HepG2 (cell line): ENCODE measurements around the gene KRT3. TPM values are rescaled to one million over a fixed set of nuclear protein-coding genes. Genes with fewer than 3 reads are reported as not detected.

ENCODE experiments used
- ATAC-seq: fragments of 200-7000 bp; cut with Tn5 transposase; 3 replicates; pipeline ENCODE4 v1.9.1; 2020; ENCODE audit warnings: mild to moderate bottlenecking, moderate library complexity
- BruUV-seq: library from RNA; stranded (reverse); fragments of 400-500 nt; replicated peaks from 2 replicates; lab custom pipeline; 2021; lab: Mats Ljungman, UMichigan
- CTCF ChIA-PET: fragments of 300-600 bp; formaldehyde crosslinking; extraction: SDS; loops from one replicate; lab custom pipeline; 2021; ENCODE audit warnings: low total read pairs, inconsistent platforms, low intra/inter-chr PET ratio; lab: Yijun Ruan, JAX
- POLR2A ChIA-PET: fragments of 350-600 bp; sonication (Branson Sonifier 250); formaldehyde crosslinking; loops from one replicate; lab custom pipeline; 2020; ENCODE audit warnings: antibody characterized with exemption, inconsistent platforms; lab: Yijun Ruan, JAX
- DNase-seq: peaks from one replicate; pipeline ENCODE4 v3.0.0-alpha.2; 2015; ENCODE audit warnings: low spot score
- FAIRE-seq: peaks from 3 replicates; lab custom pipeline; 2011; peaks lifted over from hg19 to GRCh38; lab: Jason Lieb, UNC
- H2AFZ ChIP-seq: one replicate; pipeline ENCODE4 v1.6.1; 2011; ENCODE audit warnings: low read length, inconsistent platforms
- H3K27ac ChIP-seq: fragments of 300-600 bp; 3 replicates; pipeline ENCODE4 v1.8.0; 2011; ENCODE audit warnings: mixed run types, mild to moderate bottlenecking, mixed read lengths, low read length, inconsistent platforms; ENCODE audit not compliant: insufficient read depth; ENCODE audit errors: extremely low read length
- H3K27me3 ChIP-seq, 2 experiments: fragments of 200-600 bp in 1 of 2; 2 replicates in 1 of 2; 3 replicates in 1 of 2; pipeline versions ENCODE4 v1.6.0 to v1.8.0; 2011; ENCODE audit warnings: low read length in 2 of 2, mild to moderate bottlenecking in 2 of 2, moderate library complexity in 2 of 2, inconsistent platforms in 1 of 2; ENCODE audit not compliant: insufficient read depth in 2 of 2, control insufficient read depth in 1 of 2
- H3K36me3 ChIP-seq, 2 experiments: fragments of 200-600 bp in 1 of 2; replicated peaks in 1 of 2; 2 replicates in 1 of 2; 3 replicates in 1 of 2; pipeline versions ENCODE4 v1.5.1 to v1.8.0; 2011; ENCODE audit warnings: low read length in 2 of 2, inconsistent platforms in 1 of 2; ENCODE audit not compliant: insufficient read depth in 2 of 2, control insufficient read depth in 1 of 2
- H3K4me1 ChIP-seq: 2 replicates; pipeline ENCODE4 v1.5.1; 2012; ENCODE audit warnings: low read length, inconsistent platforms; ENCODE audit not compliant: insufficient read depth
- H3K4me2 ChIP-seq: 2 replicates; pipeline ENCODE4 v1.6.0; 2011; ENCODE audit warnings: low read depth, low read length, inconsistent platforms
- H3K4me3 ChIP-seq, 3 experiments: fragments of 200-600 bp in 1 of 3; sonication (generic), shearing (Covaris generic) in 1 of 3; replicated peaks in 1 of 3; 2 replicates each; pipeline ENCODE4 v1.5.1; 2011 to 2016; ENCODE audit warnings: low read length in 3 of 3, inconsistent platforms in 2 of 3, low read depth in 2 of 3, mild to moderate bottlenecking in 2 of 3, control low read depth in 1 of 3, mixed read lengths in 1 of 3; ENCODE audit not compliant: insufficient read depth in 1 of 3
- H3K79me2 ChIP-seq: one replicate; pipeline ENCODE4 v1.6.1; 2011; ENCODE audit warnings: low read length, inconsistent platforms; ENCODE audit not compliant: insufficient read depth
- H3K9ac ChIP-seq: 2 replicates; pipeline ENCODE4 v1.6.0; 2011; ENCODE audit warnings: mild to moderate bottlenecking, low read depth, low read length, inconsistent platforms; ENCODE audit not compliant: insufficient read depth
- H3K9me3 ChIP-seq: 2 replicates; pipeline ENCODE4 v1.5.1; 2012; ENCODE audit warnings: mild to moderate bottlenecking, low read length
- H4K20me1 ChIP-seq: 2 replicates; pipeline ENCODE4 v1.6.0; 2011; ENCODE audit warnings: inconsistent platforms, mild to moderate bottlenecking, low read length, moderate library complexity; ENCODE audit not compliant: insufficient read depth
- AGO1 ChIP-seq: fragments of 200-400 bp; formaldehyde crosslinking; IDR thresholded peaks from 2 replicates; pipeline ENCODE4 v1.6.1; 2017; ENCODE audit warnings: mild to moderate bottlenecking, low read depth, low read length, moderate library complexity; ENCODE audit not compliant: poor library complexity, severe bottlenecking
- ELF3 ChIP-seq: IDR thresholded peaks from 2 replicates; pipeline ENCODE4 v1.6.1; 2016; ENCODE audit warnings: missing genetic modification reagents, missing compliant biosample characterization
- KMT2A ChIP-seq: sonication (generic); formaldehyde crosslinking; IDR thresholded peaks from 2 replicates; pipeline ENCODE4 v1.4.0; 2020; ENCODE audit warnings: missing genetic modification reagents
- NFE2 ChIP-seq: sonication (generic); formaldehyde crosslinking; IDR thresholded peaks from 2 replicates; pipeline ENCODE4 v1.4.0; 2020; ENCODE audit warnings: missing genetic modification reagents
- NKX3-1 ChIP-seq: sonication (generic); formaldehyde crosslinking; IDR thresholded peaks from 2 replicates; pipeline ENCODE4 v1.5.0; 2020; ENCODE audit warnings: missing genetic modification reagents
- PAXIP1 ChIP-seq: sonication (generic); formaldehyde crosslinking; conservative IDR thresholded peaks from 2 replicates; pipeline ENCODE4 v1.4.0; 2020; ENCODE audit warnings: mild to moderate bottlenecking, missing genetic modification reagents, moderate library complexity
- SAFB2 ChIP-seq: sonication (generic); formaldehyde crosslinking; IDR thresholded peaks from 2 replicates; pipeline ENCODE4 v1.5.1; 2020; ENCODE audit warnings: missing genetic modification reagents, low read depth, mild to moderate bottlenecking, borderline replicate concordance
- ZKSCAN1 ChIP-seq: fragments of 150-350 bp; IDR thresholded peaks from 2 replicates; pipeline ENCODE4 v1.6.1; 2014; ENCODE audit warnings: low read length
- ZNF564 ChIP-seq: sonication (generic); formaldehyde crosslinking; IDR thresholded peaks from 2 replicates; pipeline ENCODE4 v1.8.1; 2023; ENCODE audit warnings: mild to moderate bottlenecking, missing genetic modification reagents
- ZNF576 ChIP-seq: sonication (generic); formaldehyde crosslinking; IDR thresholded peaks from 2 replicates; pipeline ENCODE4 v1.4.0; 2020; ENCODE audit warnings: mild to moderate bottlenecking, missing genetic modification reagents
- WGBS: methylation state at CpG from one replicate; pipeline ENCODE4 v1.1.6; 2017; ENCODE audit warnings: low lambda C conversion rate; 5-methylcytosine and 5-hydroxymethylcytosine counted together
- in situ Hi-C: cut with HindIII; loops from 2 replicates; pipeline ENCODE4 v1.10.0; 2017; ENCODE audit warnings: low pct_unique_long_range_greater_than_20kb; ENCODE audit not compliant: extremely low pct_ligation_motif_present
- intact Hi-C: fragments of 100-400 bp; cut with micrococcal nuclease; formaldehyde crosslinking; loops from one replicate; pipeline ENCODE4 v1.10.0; 2022; ENCODE audit not compliant: unreplicated experiment
- polyA plus RNA-seq, 8 experiments: library from polyadenylated mRNA; depleted of rRNA in 3 of 8; stranded (reverse) in 7 of 8; unstranded in 1 of 8; fragments of >200 nt; fragmentation: Illumina TruSeq in 4 of 8; extraction: Trizol in 4 of 8; gene quantifications; 2 replicates each; pipeline versions ENCODE4 v1.2.1 to v1.2.3, GENCODE V29; 2011 to 2016; ENCODE audit warnings: low read depth in 4 of 8, missing spikeins in 1 of 8, mixed read lengths in 1 of 8; ENCODE audit not compliant: insufficient read depth in 1 of 8
- total RNA-seq, 5 experiments: library from RNA; depleted of rRNA; stranded (reverse); fragments of >200 nt; fragmentation: Illumina TruSeq; extraction: Trizol; gene quantifications; 2 replicates each; pipeline ENCODE4 v1.2.3, GENCODE V29; 2016; ENCODE audit warnings: low read depth in 1 of 5
- TF ChIP-seq, protein P1 (sequence below): sonication (generic); formaldehyde crosslinking; IDR thresholded peaks from 2 replicates; pipeline ENCODE4 v1.5.0; 2020; ENCODE audit warnings: mild to moderate bottlenecking, missing genetic modification reagents, borderline replicate concordance

Gene KRT3
- total and polyA plus RNA-seq, 2 of the 13 experiments (the other 11 are each of a cell fraction or from before 2014, with no cell fraction given), result not detected

DNA sequence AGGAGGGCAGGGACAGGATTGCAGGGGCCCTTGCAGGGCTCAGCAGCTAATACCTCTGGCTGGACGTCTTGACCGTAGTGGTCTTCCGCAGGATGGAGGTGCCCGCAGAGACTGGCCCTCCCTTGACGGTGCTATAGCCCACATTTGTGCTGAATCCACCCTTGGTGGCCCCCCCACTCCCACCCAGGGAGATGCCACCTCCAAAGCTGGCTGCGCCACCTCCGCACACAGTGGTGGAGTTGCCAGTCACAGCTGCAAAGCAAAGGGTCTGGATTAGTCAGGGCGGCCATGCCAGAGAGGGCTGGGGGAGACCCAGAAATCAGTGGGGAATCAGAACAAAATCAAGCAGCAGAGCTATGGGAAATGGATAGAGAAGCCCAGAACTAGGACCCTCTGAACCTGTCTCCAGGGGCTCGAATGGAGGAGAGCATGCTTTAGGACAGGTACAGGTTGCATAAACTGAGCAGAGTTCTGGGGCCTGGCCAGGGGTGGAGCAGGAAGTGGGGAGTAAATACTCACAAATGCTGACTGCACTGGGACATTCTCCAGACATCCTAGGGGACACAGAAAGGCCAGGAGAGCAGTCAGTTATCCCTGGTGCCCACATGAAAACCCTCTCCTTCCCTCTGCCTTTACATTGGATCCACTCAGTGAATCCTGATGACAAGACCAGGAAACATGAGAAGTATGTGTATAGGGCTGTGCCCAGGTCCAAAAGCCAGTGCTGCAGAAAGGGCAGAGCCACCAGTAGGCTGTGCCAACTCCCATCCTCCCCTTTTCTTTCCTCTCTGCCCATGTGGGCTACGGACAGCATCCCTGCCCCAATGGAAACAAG is 26.1 kb upstream of the KRT3 start:
- Histone ChIP-seq H3K4me2 (no peak overlapping the region), H3K79me2 (no peaks in the 10 kb centered on the region)
- no peak for TF ChIP-seq ELF3
- no peak for TF ChIP-seq ZNF576 (CRISPR knock-in tag)
- TF ChIP-seq AGO1, result no peak
- TF ChIP-seq, protein P1, sequence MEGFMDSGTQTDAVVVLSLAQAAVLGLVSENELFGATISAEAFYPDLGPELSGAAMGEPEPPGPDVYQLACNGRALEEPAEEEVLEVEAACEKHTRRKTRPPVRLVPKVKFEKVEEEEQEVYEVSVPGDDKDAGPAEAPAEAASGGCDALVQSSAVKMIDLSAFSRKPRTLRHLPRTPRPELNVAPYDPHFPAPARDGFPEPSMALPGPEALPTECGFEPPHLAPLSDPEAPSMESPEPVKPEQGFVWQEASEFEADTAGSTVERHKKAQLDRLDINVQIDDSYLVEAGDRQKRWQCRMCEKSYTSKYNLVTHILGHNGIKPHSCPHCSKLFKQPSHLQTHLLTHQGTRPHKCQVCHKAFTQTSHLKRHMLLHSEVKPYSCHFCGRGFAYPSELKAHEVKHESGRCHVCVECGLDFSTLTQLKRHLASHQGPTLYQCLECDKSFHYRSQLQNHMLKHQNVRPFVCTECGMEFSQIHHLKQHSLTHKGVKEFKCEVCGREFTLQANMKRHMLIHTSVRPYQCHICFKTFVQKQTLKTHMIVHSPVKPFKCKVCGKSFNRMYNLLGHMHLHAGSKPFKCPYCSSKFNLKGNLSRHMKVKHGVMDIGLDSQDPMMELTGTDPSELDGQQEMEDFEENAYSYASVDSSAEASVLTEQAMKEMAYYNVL (CRISPR knock-in tag), result no peak
- no peak for TF ChIP-seq SAFB2 (CRISPR knock-in tag)
- no peak for TF ChIP-seq PAXIP1 (CRISPR knock-in tag)
- no peak for TF ChIP-seq NFE2
- TF ChIP-seq ZKSCAN1, result no peak
- no peak for TF ChIP-seq NKX3-1
- TF ChIP-seq KMT2A, result no peak
- TF ChIP-seq ZNF564 (CRISPR knock-in tag), result no peak
- TF ChIP-seq, all 625 proteins: peak for 0
- ATAC-seq (no peak), FAIRE-seq (no peak), DNase-seq (no peak)
- ChIA-PET POLR2A (no interaction called here), CTCF (no interaction called here)
- Histone ChIP-seq H3K36me3 (no peaks in the 10 kb centered on the region), H2AFZ (no peak overlapping the region), H3K4me1 (peaks cover 3% of the 10 kb centered on the region), H3K9me3 (no peaks in the 10 kb centered on the region), H3K27ac (no peak overlapping the region), H3K9ac (no peak overlapping the region), H3K27me3 (peaks cover 5 to 52% of the 10 kb centered on the region in 2 experiments; a peak in 4 of 5 replicates), H3K4me3 (no peak overlapping the region), H4K20me1 (no peaks in the 10 kb centered on the region)
- BruUV-seq, result no TSS peak
- intact Hi-C loops (no loop called here), in situ Hi-C loops (no loop called here)
- 11% methylated on average over 3 of the region's 10 CpGs for WGBS
